ENCODE data around the gene SPOCK1.

- TF ChIP-seq EZH2 (IDR thresholded peaks at IDR 0.05; ENCODE audit: insufficient read depth, poor library complexity, severe bottlenecking): no peak
- no peak for TF ChIP-seq EZH2phosphoT487 (IDR thresholded peaks at IDR 0.05; ENCODE audit: insufficient read depth, low read depth)
These were observed 117.6 kb downstream of the SPOCK1 start for GRCh38 chr5:137381555-137381954.
